Ureter (tissue), 1 donor: ENCODE results near the gene DDX49. TPM values are rescaled to one million over a fixed set of nuclear protein-coding genes. Genes with fewer than 3 reads are reported as not detected.

Experiments
- DNase-seq: peaks from one replicate; pipeline ENCODE4 v3.0.0-alpha.2; 2020; ENCODE audit warnings: low spot score
- total RNA-seq: library from RNA; stranded (reverse); gene quantifications from one replicate; pipeline ENCODE4 v1.2.4, GENCODE V29; 2023
- donor health status: DM: yes; HTN: yes; CAD: no.

Gene DDX49
- total RNA-seq, 1 donor from 2014 or later: 34.4 TPM

DNA sequence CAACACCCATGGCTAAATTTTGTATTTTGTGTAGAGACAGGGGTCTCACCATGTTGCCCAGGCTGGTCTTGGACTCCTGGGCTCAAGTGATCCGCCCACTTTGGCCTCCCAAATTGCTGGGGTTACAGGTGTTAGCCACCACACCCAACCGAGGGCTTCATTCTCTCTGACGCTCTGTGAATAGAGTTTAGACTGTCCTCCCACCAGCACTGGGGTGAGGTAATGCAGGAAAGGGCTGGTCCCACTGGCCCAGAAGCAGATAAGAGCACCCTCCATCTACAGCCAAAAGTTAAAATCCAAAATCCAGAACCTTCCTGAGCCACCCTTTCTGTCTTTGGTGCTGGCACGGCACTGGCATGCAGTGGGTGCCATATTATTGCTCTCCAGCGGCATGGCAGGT lies 53.3 kb downstream of the DDX49 start:
- no peak for DNase-seq

DNA sequence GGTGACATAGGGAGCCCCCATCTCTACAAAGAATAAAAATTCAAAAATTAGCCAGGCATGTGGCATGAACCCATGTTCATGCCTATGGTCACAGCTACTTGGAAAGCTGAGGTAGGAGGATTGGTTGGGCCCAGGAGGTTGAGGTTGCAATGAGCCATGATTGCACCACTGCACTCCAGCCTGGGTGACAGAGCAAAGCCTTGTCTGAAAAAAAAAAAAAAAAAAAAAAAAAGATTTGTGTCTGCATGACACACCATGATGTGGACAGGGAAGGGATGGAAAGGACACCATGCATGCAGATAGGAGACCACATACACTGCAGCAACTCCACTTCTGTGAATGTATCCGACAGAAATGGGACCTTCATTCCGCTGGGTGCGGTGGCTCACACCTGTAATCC lies 55.5 kb downstream of the DDX49 start:
- no peak for DNase-seq

DNA sequence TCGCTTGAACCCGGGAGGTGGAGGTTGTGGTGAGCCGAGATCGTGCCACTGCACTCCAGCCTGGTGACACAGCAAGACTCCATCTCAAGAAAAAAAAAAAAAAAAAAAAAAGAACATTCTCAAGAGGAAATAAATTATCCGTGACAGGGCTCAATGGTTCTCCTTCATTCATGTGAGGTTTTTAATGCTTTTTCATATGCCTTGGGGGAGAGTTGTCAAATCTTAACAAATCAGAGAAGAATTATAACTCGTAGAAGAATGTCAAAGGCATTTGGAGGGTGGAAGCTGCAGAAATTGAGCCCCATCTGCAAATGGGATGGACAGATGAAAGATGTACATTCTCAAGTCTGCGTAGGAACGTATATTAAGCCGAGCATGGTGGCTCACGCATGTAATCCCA lies 56.4 kb downstream of the DDX49 start:
- DNase-seq: no peak

Other genes with a start within 250 kb of the DDX49 start
- 19.7 TPM for gene CRTC1, start 236.0 kb upstream of the DDX49 start, total RNA-seq
- 1.8 TPM for gene COMP, start 128.4 kb upstream of the DDX49 start, total RNA-seq
- gene UPF1, start 87.8 kb upstream of the DDX49 start, total RNA-seq: 83.4 TPM
- 0.55 TPM for gene CERS1, start 23.6 kb upstream of the DDX49 start, total RNA-seq
- gene COPE, start 328 bp upstream of the DDX49 start, total RNA-seq: 149 TPM
- gene HOMER3, start 21.5 kb downstream of the DDX49 start, total RNA-seq: 23.2 TPM
- gene SUGP2, start 113.8 kb downstream of the DDX49 start, total RNA-seq: 99.6 TPM
- gene ARMC6, start 113.9 kb downstream of the DDX49 start, total RNA-seq: 42.2 TPM
- gene SLC25A42, start 144.3 kb downstream of the DDX49 start, total RNA-seq: 19.6 TPM
- gene TMEM161A, start 218.8 kb downstream of the DDX49 start, total RNA-seq: 25.3 TPM